Pancreas (tissue), 10 donors: ENCODE data around the gene CALD1. TPM values are rescaled to one million over a fixed set of nuclear protein-coding genes. Genes with fewer than 3 reads are reported as not detected.

ENCODE experiments used
- ATAC-seq, 4 donors: fragments of 200-7000 bp; cut with Tn5 transposase; one replicate each; pipeline versions ENCODE4 v1.8.0 to v1.9.1; 2020; ENCODE audit warnings: mild to moderate bottlenecking in 4 of 4, moderate library complexity in 4 of 4
- DNase-seq, 6 donors: peaks; one replicate each; pipeline ENCODE4 v3.0.0-alpha.2; 2020
- FAIRE-seq: peaks from 2 replicates; lab custom pipeline; 2012; peaks lifted over from hg19 to GRCh38; lab: Jason Lieb, UNC
- H3K27ac ChIP-seq, 4 donors: fragments of 200-600 bp; sonication (generic); 1 replicate in 3 of 4; 2 replicates in 1 of 4; pipeline versions ENCODE4 v1.5.0 to v1.8.0; 2020
- H3K27me3 ChIP-seq, 4 donors: fragments of 200-600 bp; one replicate each; pipeline ENCODE4 v1.8.0; 2021
- H3K36me3 ChIP-seq, 3 donors: fragments of 200-600 bp; sonication (generic) in 1 of 3; one replicate each; pipeline versions ENCODE4 v1.5.0 to v1.8.0; 2020 to 2021
- H3K4me1 ChIP-seq, 3 donors: fragments of 200-600 bp; one replicate each; pipeline ENCODE4 v1.8.0; 2021
- H3K4me3 ChIP-seq, 4 donors: fragments of 200-600 bp; sonication (generic) in 2 of 4; one replicate each; pipeline versions ENCODE4 v1.5.0 to v1.8.0; 2020 to 2021
- H3K9me3 ChIP-seq, 4 donors: fragments of 200-600 bp; one replicate each; pipeline ENCODE4 v1.8.0; 2021
- WGBS, 2 donors: extraction: QIAGEN DNeasy Blood & Tissue Kit; methylation state at CpG; one replicate each; pipeline ENCODE4 v1.1.7; 2013; 5-methylcytosine and 5-hydroxymethylcytosine counted together
- intact Hi-C, 3 donors: fragments of 100-400 bp; cut with DNase I; formaldehyde crosslinking; loops; one replicate each; pipeline versions ENCODE4 v1.11.1 to v1.14.2; 2022
- polyA plus RNA-seq, 2 donors: library from polyadenylated mRNA; stranded (reverse); fragments of 200-250 nt; gene quantifications; one replicate each; pipeline ENCODE4 v1.2.3, GENCODE V29; 2013
- total RNA-seq, 6 donors: library from RNA; stranded (reverse); fragmentation: NEBNext Ultra II Directional in 4 of 6; extraction: Animal tissue kit (Norgen Biotek cat#: 25700) in 4 of 6; gene quantifications; one replicate each; pipeline versions ENCODE4 v1.2.1 to v1.2.4, GENCODE V29; 2021 to 2023
- TF ChIP-seq, protein P1 (sequence below), 4 donors: fragments of 200-600 bp; sonication (generic) in 3 of 4; IDR thresholded peaks; one replicate each; pipeline versions ENCODE4 v1.5.0 to v1.8.0; 2021; ENCODE audit warnings: antibody characterized with exemption in 4 of 4
- donor health status: healthy with polysubstance abuse.
- donor health status: DM: no; HTN: no; CAD: no; lungs with moderate emphysema.
- donor health status: DM: no; HTN: no; CAD: no.
- donor health status: control.
- donor health status: control.
- donor health status: Bipolar disorder and iron deficiency.
- donor health status: DM: yes; HTN: yes; CAD: no.
- donor health status: DM: no; HTN: no; CAD: no.
- donor health status: DM: no; HTN: no; CAD: no.
- donor health status: DM: yes; HTN: yes; CAD: no.

Gene CALD1
- total and polyA plus RNA-seq, 8 donors, result 17.0 to 85.8 (median 33.2) TPM

DNA sequence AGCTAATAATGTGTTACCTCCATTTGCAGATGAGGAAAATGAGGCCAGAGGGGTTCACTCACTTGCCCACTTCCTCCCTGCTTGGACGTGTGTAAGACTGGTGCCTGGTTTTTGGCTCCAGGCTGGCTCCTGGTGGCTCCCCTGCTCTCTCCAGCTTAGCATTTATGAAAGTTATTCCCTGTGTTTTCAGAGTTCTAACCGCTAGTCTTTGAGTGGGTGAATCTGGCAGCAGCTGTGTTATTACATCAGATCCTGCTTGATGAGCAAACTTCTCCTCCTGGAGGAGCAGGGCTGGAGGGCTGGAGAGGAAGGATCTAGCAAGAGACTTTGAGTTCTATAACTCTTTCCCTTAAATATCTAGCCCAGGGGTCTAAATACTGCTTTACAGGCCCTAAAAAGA is 125.9 kb downstream of the CALD1 start:
- Histone ChIP-seq H3K27me3 (no peaks in the 10 kb centered on the region), H3K36me3 (no peaks in the 10 kb centered on the region), H3K4me3 (no peak overlapping the region), H3K27ac (no peak overlapping the region), H3K4me1 (peaks cover 4% of the 10 kb centered on the region in 3 donors), H3K9me3 (no peaks in the 10 kb centered on the region)
- TF ChIP-seq, protein P1, sequence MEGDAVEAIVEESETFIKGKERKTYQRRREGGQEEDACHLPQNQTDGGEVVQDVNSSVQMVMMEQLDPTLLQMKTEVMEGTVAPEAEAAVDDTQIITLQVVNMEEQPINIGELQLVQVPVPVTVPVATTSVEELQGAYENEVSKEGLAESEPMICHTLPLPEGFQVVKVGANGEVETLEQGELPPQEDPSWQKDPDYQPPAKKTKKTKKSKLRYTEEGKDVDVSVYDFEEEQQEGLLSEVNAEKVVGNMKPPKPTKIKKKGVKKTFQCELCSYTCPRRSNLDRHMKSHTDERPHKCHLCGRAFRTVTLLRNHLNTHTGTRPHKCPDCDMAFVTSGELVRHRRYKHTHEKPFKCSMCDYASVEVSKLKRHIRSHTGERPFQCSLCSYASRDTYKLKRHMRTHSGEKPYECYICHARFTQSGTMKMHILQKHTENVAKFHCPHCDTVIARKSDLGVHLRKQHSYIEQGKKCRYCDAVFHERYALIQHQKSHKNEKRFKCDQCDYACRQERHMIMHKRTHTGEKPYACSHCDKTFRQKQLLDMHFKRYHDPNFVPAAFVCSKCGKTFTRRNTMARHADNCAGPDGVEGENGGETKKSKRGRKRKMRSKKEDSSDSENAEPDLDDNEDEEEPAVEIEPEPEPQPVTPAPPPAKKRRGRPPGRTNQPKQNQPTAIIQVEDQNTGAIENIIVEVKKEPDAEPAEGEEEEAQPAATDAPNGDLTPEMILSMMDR (IDR thresholded peaks at IDR 0.05), result no peak
- ATAC-seq, result peak in 3 of 4 donors; percentile 37 to 55 (median 37)
- intact Hi-C loops, result no loop called here
- 55 to 68% methylated on average over 2 of the region's 2 CpGs for WGBS, 2 donors
- no peak for FAIRE-seq
- DNase-seq, result peak in 2 of 6 donors; percentile 4 to 34

DNA sequence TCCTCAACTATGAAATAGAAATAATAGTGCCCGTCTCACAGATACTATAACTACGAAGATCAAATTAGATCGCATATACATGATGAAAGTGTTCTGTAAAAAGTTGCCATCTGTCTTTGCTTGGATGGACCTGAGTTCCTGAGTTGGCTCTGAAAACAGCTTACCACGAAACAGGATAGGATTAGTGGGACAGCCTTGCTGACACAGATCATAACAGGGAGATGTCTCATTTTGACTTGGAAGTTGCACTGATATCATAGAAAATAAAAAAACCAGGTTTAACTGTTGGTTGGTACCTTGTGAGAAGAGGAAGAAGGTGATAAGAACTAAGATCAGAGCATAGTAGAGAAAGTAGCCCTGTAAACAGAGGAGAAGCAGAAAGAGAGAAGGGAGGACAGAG is 127.6 kb downstream of the CALD1 start:
- DNase-seq (no peak), FAIRE-seq (no peak), ATAC-seq (no peak)
- 91 to 94% methylated on average over 4 of the region's 4 CpGs for WGBS, 2 donors
- Histone ChIP-seq H3K4me3 (no peak overlapping the region), H3K27ac (no peak overlapping the region), H3K9me3 (no peaks in the 10 kb centered on the region), H3K27me3 (no peaks in the 10 kb centered on the region), H3K4me1 (peaks cover 9 to 10% (median 10%) of the 10 kb centered on the region in 3 donors), H3K36me3 (no peaks in the 10 kb centered on the region)
- TF ChIP-seq, protein P1 (IDR thresholded peaks at IDR 0.05), result no peak
- intact Hi-C loops, result no loop called here

GRCh38 chr7:134907639-134908038 is 128.2 kb downstream of the CALD1 start:
- H3K4me1 ChIP-seq, result peaks cover 9 to 10% (median 10%) of the 10 kb centered on the region in 3 donors
- peak in 1 of 6 donors; percentile 27 for DNase-seq

DNA sequence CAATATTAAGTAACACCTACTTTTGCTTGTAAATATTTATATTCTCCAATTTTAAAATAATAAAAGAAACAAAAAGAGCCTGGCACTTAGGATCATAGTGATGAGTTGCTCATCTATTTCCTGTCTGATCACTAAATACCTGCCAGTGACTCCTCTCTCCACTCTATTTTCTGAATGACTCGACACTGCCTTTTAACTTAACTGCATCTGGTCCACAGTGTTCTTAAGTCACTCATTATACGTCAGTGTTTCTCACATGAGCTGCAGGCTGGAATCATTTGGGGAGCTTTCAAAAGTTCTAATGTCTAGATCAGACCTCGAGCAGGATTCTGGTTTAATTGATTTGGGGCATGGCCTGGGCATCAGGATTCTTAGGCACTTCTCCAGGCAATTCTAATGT is 128.9 kb downstream of the CALD1 start:
- FAIRE-seq (no peak), DNase-seq (no peak), ATAC-seq (no peak)
- H3K4me3 ChIP-seq, result no peak overlapping the region
- H3K27me3 ChIP-seq, result no peaks in the 10 kb centered on the region
- intact Hi-C loops, result no loop called here
- no peak overlapping the region for H3K27ac ChIP-seq
- no peaks in the 10 kb centered on the region for H3K36me3 ChIP-seq
- 72 to 77% methylated on average over 3 of the region's 3 CpGs for WGBS, 2 donors
- no peaks in the 10 kb centered on the region for H3K9me3 ChIP-seq
- TF ChIP-seq, protein P1 (IDR thresholded peaks at IDR 0.05), result no peak
- peaks cover 9 to 10% (median 10%) of the 10 kb centered on the region in 3 donors for H3K4me1 ChIP-seq

More at GRCh38 chr7:134907639-134908038, 128.2 kb downstream of the CALD1 start:
- WGBS, 2 donors, result 77 to 85% methylated on average over 6 of the region's 6 CpGs
- TF ChIP-seq, protein P1 (IDR thresholded peaks at IDR 0.05), result no peak
- Histone ChIP-seq H3K4me3 (no peak overlapping the region), H3K27me3 (no peaks in the 10 kb centered on the region), H3K27ac (no peak overlapping the region), H3K9me3 (no peaks in the 10 kb centered on the region), H3K36me3 (no peaks in the 10 kb centered on the region)
- ATAC-seq (peak in 1 of 4 donors; percentile 26), FAIRE-seq (no peak)
- intact Hi-C loops, result no loop called here

DNA sequence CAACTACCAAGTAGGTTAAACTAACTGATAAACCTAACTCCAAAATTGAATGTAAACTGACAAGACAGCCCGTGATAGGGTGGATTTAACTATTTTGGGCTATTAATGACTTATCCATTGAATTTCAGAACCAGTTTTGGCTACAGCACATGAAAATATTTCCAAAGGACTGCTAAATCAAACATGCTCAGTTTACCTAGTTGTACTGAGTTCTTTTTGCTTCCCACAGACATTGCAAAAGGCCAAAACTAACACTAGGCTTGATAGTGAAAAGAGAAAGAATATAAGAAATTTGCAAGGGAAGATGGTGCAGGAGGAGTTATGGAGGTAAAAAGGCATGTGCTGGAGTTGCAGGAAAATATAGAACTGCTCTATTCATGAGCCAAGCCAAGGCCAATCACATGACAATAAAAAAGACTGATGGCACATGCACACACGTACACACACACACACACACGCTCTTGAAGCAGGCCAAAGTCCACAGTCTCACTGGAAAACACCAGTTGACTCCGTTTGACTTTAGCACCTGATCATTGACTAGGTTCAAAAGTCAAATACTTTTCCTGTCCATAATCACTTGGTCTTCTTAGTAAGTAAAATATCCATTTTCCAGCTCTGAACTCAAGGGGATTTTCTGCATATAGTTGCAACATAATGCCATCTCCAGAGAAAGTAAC is 130.9 kb downstream of the CALD1 start:
- H3K27ac ChIP-seq, result peak overlapping the region in 1 of 4 donors; percentile 19
- no peaks in the 10 kb centered on the region for H3K36me3 ChIP-seq
- no peaks in the 10 kb centered on the region for H3K27me3 ChIP-seq
- intact Hi-C loops, result no loop called here
- H3K4me1 ChIP-seq, result peaks cover 9 to 10% (median 10%) of the 10 kb centered on the region in 3 donors
- H3K9me3 ChIP-seq, result no peaks in the 10 kb centered on the region
- ATAC-seq, result peak; percentile 76 to 93 (median 89)
- no peak overlapping the region for H3K4me3 ChIP-seq
- no peak for FAIRE-seq
- peak in 2 of 6 donors; percentile 44 to 49 for DNase-seq
- TF ChIP-seq, protein P1 (IDR thresholded peaks at IDR 0.05), result no peak
- 18 to 22% methylated on average over 4 of the region's 4 CpGs for WGBS, 2 donors
